H1 (cell line): ENCODE data around the gene VPS51. TPM values are rescaled to one million over a fixed set of nuclear protein-coding genes. Genes with fewer than 3 reads are reported as not detected.
A peak's percentile ranks its signal among the peaks of the same experiment; 100 is the strongest.

Experiments used
- ATF2 ChIP-seq: IDR thresholded peaks from 2 replicates; pipeline ENCODE4 v1.6.1; 2012; ENCODE audit warnings: low read length, inconsistent platforms
- ATF3 ChIP-seq: IDR thresholded peaks from 2 replicates; pipeline ENCODE4 v1.6.1; 2011; ENCODE audit warnings: low read depth, mild to moderate bottlenecking, low read length; ENCODE audit not compliant: insufficient read depth
- CBX8 ChIP-seq: fragments of 300-800, 300-1000 bp; sonication (generic); IDR thresholded peaks from 2 replicates; pipeline ENCODE4 v1.7.1; 2016; ENCODE audit warnings: low read depth, low read length, borderline replicate concordance
- CHD1 ChIP-seq: IDR thresholded peaks from 2 replicates; pipeline ENCODE4 v1.6.1; 2012; ENCODE audit warnings: low read depth, low read length, improper control_type of control experiment
- CREB1 ChIP-seq: IDR thresholded peaks from 2 replicates; pipeline ENCODE4 v1.6.1; 2012; ENCODE audit warnings: inconsistent platforms
- EGR1 ChIP-seq: IDR thresholded peaks from 2 replicates; pipeline ENCODE4 v1.6.1; 2011; ENCODE audit warnings: low read depth, low read length, borderline replicate concordance
- EP300 ChIP-seq, 2 experiments: IDR thresholded peaks; 1 replicate in 1 of 2; 2 replicates in 1 of 2; pipeline ENCODE4 v1.6.1; 2011 to 2012; ENCODE audit warnings: low read depth in 2 of 2, low read length in 2 of 2, mild to moderate bottlenecking in 2 of 2, borderline replicate concordance in 1 of 2, inconsistent platforms in 1 of 2, moderate library complexity in 1 of 2
- GABPA ChIP-seq: IDR thresholded peaks from 2 replicates; pipeline ENCODE4 v1.6.1; 2011; ENCODE audit warnings: mild to moderate bottlenecking, low read length, moderate library complexity, borderline replicate concordance; ENCODE audit not compliant: insufficient read depth
- GTF2F1 ChIP-seq: IDR thresholded peaks from 2 replicates; pipeline ENCODE4 v1.6.1; 2012; ENCODE audit warnings: low read depth, low read length, improper control_type of control experiment, borderline replicate concordance
- HDAC2 ChIP-seq, 2 experiments: fragments of 300-600 bp in 1 of 2; sonication (generic) in 1 of 2; IDR thresholded peaks; 2 replicates each; pipeline ENCODE4 v1.6.1; 2011 to 2012; ENCODE audit warnings: low read depth in 2 of 2, low read length in 2 of 2, mild to moderate bottlenecking in 2 of 2, moderate library complexity in 2 of 2, borderline replicate concordance in 1 of 2, inconsistent platforms in 1 of 2
- JUND ChIP-seq: IDR thresholded peaks from 2 replicates; pipeline ENCODE4 v1.6.1; 2011; ENCODE audit warnings: mild to moderate bottlenecking, improper control_type of control experiment, low read length
- PHF8 ChIP-seq: fragments of 200-600 bp; sonication (generic); conservative IDR thresholded peaks from 2 replicates; pipeline ENCODE4 v1.7.1; 2012; ENCODE audit warnings: low read depth, mild to moderate bottlenecking, inconsistent platforms, low read length, moderate library complexity
- RAD21 ChIP-seq, 2 experiments: IDR thresholded peaks in 1 of 2; conservative IDR thresholded peaks in 1 of 2; 2 replicates each; pipeline ENCODE4 v1.6.1; 2011; ENCODE audit warnings: low read depth in 2 of 2, low read length in 2 of 2, improper control_type of control experiment in 1 of 2, inconsistent platforms in 1 of 2, mild to moderate bottlenecking in 1 of 2, moderate library complexity in 1 of 2
- SIN3A ChIP-seq, 2 experiments: IDR thresholded peaks in 1 of 2; conservative IDR thresholded peaks in 1 of 2; 2 replicates each; pipeline ENCODE4 v1.6.1; 2011 to 2012; ENCODE audit warnings: low read length in 2 of 2, improper control_type of control experiment in 1 of 2, low read depth in 1 of 2, mild to moderate bottlenecking in 1 of 2
- SRF ChIP-seq: IDR thresholded peaks from 2 replicates; pipeline ENCODE4 v1.6.1; 2011; ENCODE audit warnings: mild to moderate bottlenecking, low read depth, low read length, moderate library complexity
- SUZ12 ChIP-seq: fragments of 200-600 bp; sonication (generic); IDR thresholded peaks from 2 replicates; pipeline ENCODE4 v1.6.1; 2012; ENCODE audit warnings: mild to moderate bottlenecking, inconsistent platforms, low read length, moderate library complexity, mixed read lengths
- TAF1 ChIP-seq: IDR thresholded peaks from 2 replicates; pipeline ENCODE4 v1.6.1; 2011; ENCODE audit warnings: mild to moderate bottlenecking, low read depth, low read length
- TEAD4 ChIP-seq: IDR thresholded peaks from 2 replicates; pipeline ENCODE4 v1.6.1; 2012; ENCODE audit warnings: low read depth, low read length, inconsistent platforms, mixed read lengths
- YY1 ChIP-seq: IDR thresholded peaks from 2 replicates; pipeline ENCODE4 v1.6.1; 2011; ENCODE audit warnings: low read depth, mild to moderate bottlenecking, low read length
- polyA plus RNA-seq, 7 experiments: library from polyadenylated mRNA; depleted of rRNA in 3 of 7; stranded (reverse) in 5 of 7; unstranded in 2 of 7; fragments of >200 nt in 5 of 7; fragments of 200-250 nt in 2 of 7; gene quantifications; 1 replicate in 5 of 7; 2 replicates in 1 of 7; 4 replicates in 1 of 7; pipeline versions ENCODE4 v1.2.1 to v1.2.3, GENCODE V29; 2011 to 2013; ENCODE audit warnings: missing spikeins in 2 of 7, mixed read lengths in 2 of 7
- total RNA-seq: library from RNA; stranded (reverse); fragmentation: NEBNext Ultra II Directional; extraction: Animal tissue kit (Norgen Biotek cat#: 25700); gene quantifications from 2 replicates; pipeline ENCODE4 v1.2.1, GENCODE V29; 2021

VPS51 gene
- total and polyA plus RNA-seq, 2 of the 8 experiments (the other 6 are each of a cell fraction or from before 2014, with no cell fraction given), result 97.4 to 142 TPM

GRCh38 chr11:65095974-65096806, at the start of gene VPS51 (continued):
- TF ChIP-seq TAF1 (peak; percentile 87), EGR1 (peak; percentile 86), YY1 (peak; percentile 93), ATF2 (peak; percentile 74; the same call in 1 of the 2 replicates), SUZ12 (no peak), GTF2F1 (0 out of 2 replicates have a peak, but pooled peaks have one; percentile 48), ATF3 (peak; percentile 73; the same call in 1 of the 2 replicates), GABPA (peak; percentile 98), PHF8 (peak; percentile 97), EP300 (IDR thresholded peaks at IDR 0.05; ENCODE audit: borderline replicate concordance in 1 of 2, low read depth in 2 of 2, low read length in 2 of 2) (peak in 1 of 2 experiments; percentile 86; a peak in 2 of 3 replicates), SIN3A (conservative IDR thresholded peaks at IDR 0.05 in 1 of 2, IDR thresholded peaks at IDR 0.05 in 1 of 2; ENCODE audit: low read depth in 1 of 2, low read length in 2 of 2) (peak; percentile 96 to 97), TEAD4 (peak; percentile 51; the same call in 1 of the 2 replicates), HDAC2 (IDR thresholded peaks at IDR 0.05; ENCODE audit: borderline replicate concordance in 1 of 2, low read depth in 2 of 2, low read length in 2 of 2) (peak; percentile 66; a peak in 1 of 4 replicates), CREB1 (peak; percentile 72), RAD21 (IDR thresholded peaks at IDR 0.05 in 1 of 2, conservative IDR thresholded peaks at IDR 0.05 in 1 of 2; ENCODE audit: low read depth in 2 of 2, low read length in 2 of 2) (no peak), SRF (peak; percentile 77), CBX8 (no peak), JUND (no peak; the same call in 1 of the 2 replicates), CHD1 (no peak)
